GM18909 (cell line): ENCODE results near the gene PRR15L.

Source experiments
- ATAC-seq: cut with Tn5 transposase; IDR thresholded peaks from one replicate; pipeline ENCODE4 v1.9.1; 2021; ENCODE audit warnings: mild to moderate bottlenecking; ENCODE audit not compliant: unreplicated experiment, poor library complexity

PRR15L gene

GRCh38 chr17:47913050-47913449, 44.6 kb downstream of the PRR15L start:
- no peak for ATAC-seq

GRCh38 chr17:47907932-47908562, 49.6 kb downstream of the PRR15L start:
- ATAC-seq: no peak

- ATAC-seq: no peak
Observed at GRCh38 chr17:47906443-47906842, 51.2 kb downstream of the PRR15L start.

- no peak for ATAC-seq
Observed at GRCh38 chr17:47905221-47905733, 52.4 kb downstream of the PRR15L start.

- ATAC-seq: no peak
Observed at GRCh38 chr17:47902039-47902744, 55.5 kb downstream of the PRR15L start.
